ENCODE data around the gene CBFA2T2.

Gene CBFA2T2

GRCh38 chr20:33516882-33517281 lies 27.0 kb downstream of the CBFA2T2 start:
- TF ChIP-seq, protein P1, sequence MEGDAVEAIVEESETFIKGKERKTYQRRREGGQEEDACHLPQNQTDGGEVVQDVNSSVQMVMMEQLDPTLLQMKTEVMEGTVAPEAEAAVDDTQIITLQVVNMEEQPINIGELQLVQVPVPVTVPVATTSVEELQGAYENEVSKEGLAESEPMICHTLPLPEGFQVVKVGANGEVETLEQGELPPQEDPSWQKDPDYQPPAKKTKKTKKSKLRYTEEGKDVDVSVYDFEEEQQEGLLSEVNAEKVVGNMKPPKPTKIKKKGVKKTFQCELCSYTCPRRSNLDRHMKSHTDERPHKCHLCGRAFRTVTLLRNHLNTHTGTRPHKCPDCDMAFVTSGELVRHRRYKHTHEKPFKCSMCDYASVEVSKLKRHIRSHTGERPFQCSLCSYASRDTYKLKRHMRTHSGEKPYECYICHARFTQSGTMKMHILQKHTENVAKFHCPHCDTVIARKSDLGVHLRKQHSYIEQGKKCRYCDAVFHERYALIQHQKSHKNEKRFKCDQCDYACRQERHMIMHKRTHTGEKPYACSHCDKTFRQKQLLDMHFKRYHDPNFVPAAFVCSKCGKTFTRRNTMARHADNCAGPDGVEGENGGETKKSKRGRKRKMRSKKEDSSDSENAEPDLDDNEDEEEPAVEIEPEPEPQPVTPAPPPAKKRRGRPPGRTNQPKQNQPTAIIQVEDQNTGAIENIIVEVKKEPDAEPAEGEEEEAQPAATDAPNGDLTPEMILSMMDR (IDR thresholded peaks at IDR 0.05), result no peak

GRCh38 chr20:33518071-33518470 lies 28.2 kb downstream of the CBFA2T2 start:
- TF ChIP-seq, protein P1 (IDR thresholded peaks at IDR 0.05), result no peak

DNA sequence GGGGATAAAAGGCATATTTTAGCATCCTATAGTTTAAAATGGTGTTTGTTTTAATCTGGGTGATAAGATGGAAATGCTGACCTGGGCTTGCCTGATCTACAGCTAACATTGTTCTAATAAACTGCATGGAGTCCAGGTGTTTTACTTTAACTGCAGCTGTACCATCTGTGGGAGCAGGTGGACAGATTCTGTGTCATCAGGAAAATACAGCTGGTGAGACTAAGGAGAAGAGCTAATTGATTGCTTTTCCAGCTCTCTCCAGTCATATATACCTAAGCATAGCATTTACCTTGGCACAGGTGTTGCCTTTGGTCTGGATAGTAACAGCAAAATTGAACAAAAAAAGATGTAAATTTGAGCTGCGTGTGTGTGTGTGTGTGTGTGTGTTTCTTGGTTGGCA lies 31.6 kb downstream of the CBFA2T2 start:
- TF ChIP-seq, protein P1 (IDR thresholded peaks at IDR 0.05), result no peak

DNA sequence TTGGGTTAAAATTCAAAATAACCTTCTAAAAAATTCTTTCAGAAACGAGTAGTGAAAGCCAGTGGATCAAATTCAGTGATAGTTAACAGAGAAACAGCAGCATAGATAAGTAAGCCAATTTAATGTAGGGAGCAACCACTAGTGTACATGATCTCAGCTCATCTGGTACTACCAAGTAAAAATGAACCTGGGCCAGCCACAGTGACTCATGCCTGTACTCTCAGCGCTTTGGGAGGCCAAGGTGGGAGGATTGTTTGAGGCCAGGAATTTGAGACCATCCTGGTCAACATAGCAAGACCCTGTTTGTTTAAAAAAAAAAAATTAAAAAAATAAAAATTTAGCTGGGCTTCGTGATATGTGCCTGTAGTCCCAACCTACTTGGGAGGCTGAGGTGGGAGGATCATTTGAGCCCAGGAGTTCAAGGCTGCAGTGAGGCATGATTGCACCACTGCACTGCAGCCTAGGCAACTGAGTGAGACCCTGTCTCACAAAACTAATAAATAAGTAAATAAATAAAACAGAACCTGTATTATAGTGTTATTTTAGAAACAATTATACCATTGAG lies 32.4 kb downstream of the CBFA2T2 start:
- TF ChIP-seq, protein P1 (IDR thresholded peaks at IDR 0.05), result no peak

DNA sequence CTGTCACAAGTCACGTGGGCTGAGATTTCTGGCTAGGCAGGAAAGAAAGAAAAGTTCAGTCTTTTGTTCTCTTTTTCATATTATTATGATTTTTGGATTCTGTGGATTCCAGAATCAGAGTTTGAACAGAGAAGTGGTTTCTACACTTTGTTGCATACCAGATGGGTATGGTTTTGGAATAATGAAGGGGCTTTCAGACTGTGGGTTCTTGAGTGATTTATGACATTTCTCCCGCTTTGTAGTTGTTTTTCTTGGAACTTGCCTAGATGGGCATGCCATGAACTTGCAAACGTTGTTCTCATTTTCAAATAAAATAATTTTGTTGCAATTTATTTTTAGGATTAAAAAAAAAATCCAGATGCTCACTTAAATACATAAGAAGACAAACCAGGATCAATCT lies 34.4 kb downstream of the CBFA2T2 start:
- TF ChIP-seq, protein P1 (IDR thresholded peaks at IDR 0.05), result no peak

DNA sequence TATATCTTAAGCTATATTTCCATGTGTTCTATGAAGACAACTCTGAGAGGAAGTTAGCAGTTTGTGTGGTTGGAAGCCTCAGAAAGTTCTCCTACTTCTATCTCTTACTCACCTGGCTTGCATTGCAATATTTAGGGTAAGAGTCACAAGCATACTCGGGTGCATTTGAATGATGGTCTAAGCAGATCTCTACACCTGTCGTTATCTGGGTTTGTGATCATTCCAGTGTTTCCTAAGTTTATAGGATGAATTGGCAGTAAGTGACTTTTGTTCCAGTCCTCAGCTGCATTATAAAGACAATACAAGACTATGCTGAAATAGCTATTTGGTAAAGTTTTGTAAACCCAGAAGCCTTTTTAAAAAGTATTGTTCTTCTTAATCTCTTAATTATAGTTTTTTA lies 36.9 kb downstream of the CBFA2T2 start:
- TF ChIP-seq, protein P1 (IDR thresholded peaks at IDR 0.05), result no peak

DNA sequence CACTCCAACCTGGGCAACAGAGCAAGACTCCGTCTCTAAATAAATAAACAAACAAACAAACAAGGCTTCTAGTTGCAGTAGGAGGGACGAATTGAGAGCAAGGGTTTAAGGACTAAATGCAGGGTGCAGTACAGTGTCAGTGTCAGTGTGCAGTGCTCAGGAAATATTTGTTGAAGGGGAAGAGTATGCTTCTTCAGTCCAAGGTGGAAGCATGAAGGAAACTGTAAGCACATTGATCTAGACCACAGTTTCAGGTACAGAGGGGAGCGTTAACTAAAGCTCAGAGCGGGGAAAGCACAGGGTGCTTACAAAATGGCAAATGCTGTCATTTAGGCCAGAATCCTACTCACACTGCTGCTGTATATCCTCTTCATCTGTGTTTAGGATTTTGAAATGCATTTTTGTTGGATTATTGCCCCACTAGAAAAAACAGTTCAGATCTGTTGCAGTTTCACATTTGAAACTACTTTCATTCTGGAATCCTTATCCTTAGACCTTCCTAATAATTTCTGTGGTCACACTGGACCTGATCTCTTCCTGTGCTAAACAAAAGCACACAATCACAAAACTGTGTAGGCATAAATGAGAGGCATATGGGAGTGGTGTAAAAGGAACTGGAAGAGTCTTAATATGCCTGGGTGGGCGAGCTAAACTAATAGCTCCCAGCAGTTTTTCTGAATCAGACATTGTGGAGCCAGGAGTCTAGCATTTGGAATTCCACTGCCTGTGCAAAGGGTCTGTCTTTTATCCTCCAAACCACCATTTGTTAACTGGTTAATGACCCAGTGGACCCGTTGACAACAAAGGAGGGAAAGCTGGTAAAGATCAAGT lies 41.4 kb downstream of the CBFA2T2 start:
- TF ChIP-seq, protein P1 (IDR thresholded peaks at IDR 0.05), result no peak

Data from LNCAP (cell line).